Neuronal stem cell (in vitro differentiated cells): ENCODE measurements around the gene SMAD3.

Experiments
- DNase-seq: peaks from one replicate; pipeline ENCODE4 v3.0.0-alpha.2; 2013; ENCODE audit warnings: low spot score
- H2AFZ ChIP-seq: one replicate; pipeline ENCODE4 v1.6.1; 2013; ENCODE audit warnings: mild to moderate bottlenecking, low read length, inconsistent platforms
- H2AK5ac ChIP-seq: 2 replicates; pipeline ENCODE4 v1.6.1; 2013; ENCODE audit warnings: low read depth, mild to moderate bottlenecking, inconsistent platforms, low read length, moderate library complexity, mixed read lengths
- H2BK120ac ChIP-seq: 2 replicates; pipeline ENCODE4 v1.6.1; 2013; ENCODE audit warnings: low read depth, mild to moderate bottlenecking, inconsistent platforms, low read length, moderate library complexity, mixed read lengths
- H2BK12ac ChIP-seq: one replicate; pipeline ENCODE4 v1.6.1; 2013; ENCODE audit warnings: low read length, inconsistent platforms
- H2BK15ac ChIP-seq: 2 replicates; pipeline ENCODE4 v1.6.1; 2013; ENCODE audit warnings: mild to moderate bottlenecking, low read length, inconsistent platforms, mixed read lengths
- H2BK5ac ChIP-seq: one replicate; pipeline ENCODE4 v1.6.1; 2013; ENCODE audit warnings: inconsistent platforms, mild to moderate bottlenecking, low read length, moderate library complexity
- H3K14ac ChIP-seq: one replicate; pipeline ENCODE4 v1.6.1; 2013; ENCODE audit warnings: low read length, inconsistent platforms
- H3K18ac ChIP-seq: 2 replicates; pipeline ENCODE4 v1.6.1; 2013; ENCODE audit warnings: low read length, inconsistent platforms
- H3K23ac ChIP-seq: 2 replicates; pipeline ENCODE4 v1.6.1; 2013; ENCODE audit warnings: low read depth, mild to moderate bottlenecking, mixed read lengths, low read length, inconsistent platforms; ENCODE audit not compliant: poor library complexity
- H3K27ac ChIP-seq: replicated peaks from 3 replicates; pipeline ENCODE4 v1.5.1; 2013; ENCODE audit warnings: low read length, inconsistent platforms
- H3K27me3 ChIP-seq, 3 experiments: 2 replicates each; pipeline ENCODE4 v1.6.1; 2013; ENCODE audit warnings: low read length in 3 of 3, mild to moderate bottlenecking in 2 of 3, inconsistent platforms in 1 of 3, low read depth in 1 of 3, mixed read lengths in 1 of 3, moderate library complexity in 1 of 3; ENCODE audit not compliant: control insufficient read depth in 3 of 3, insufficient read depth in 3 of 3
- H3K36me3 ChIP-seq, 2 donors: replicated peaks in 1 of 2; 2 replicates each; pipeline ENCODE4 v1.6.1; 2013; ENCODE audit warnings: low read length in 2 of 2; ENCODE audit not compliant: control insufficient read depth in 2 of 2, insufficient read depth in 2 of 2
- H3K4ac ChIP-seq: 2 replicates; pipeline ENCODE4 v1.6.1; 2013; ENCODE audit warnings: inconsistent platforms, mild to moderate bottlenecking, low read length, moderate library complexity
- H3K4me1 ChIP-seq, 2 donors: 1 replicate in 1 of 2; 2 replicates in 1 of 2; pipeline ENCODE4 v1.6.1; 2013; ENCODE audit warnings: low read length in 2 of 2, low read depth in 1 of 2; ENCODE audit not compliant: control insufficient read depth in 2 of 2, insufficient read depth in 1 of 2
- H3K4me2 ChIP-seq: one replicate; pipeline ENCODE4 v1.6.1; 2013; ENCODE audit warnings: mild to moderate bottlenecking, low read length, inconsistent platforms; ENCODE audit not compliant: insufficient read depth, poor library complexity, severe bottlenecking
- H3K4me3 ChIP-seq, 2 donors: 2 replicates each; pipeline ENCODE4 v1.5.1; 2013; ENCODE audit warnings: low read length in 2 of 2, mild to moderate bottlenecking in 2 of 2, inconsistent platforms in 1 of 2, moderate library complexity in 1 of 2
- H3K79me1 ChIP-seq: one replicate; pipeline ENCODE4 v1.6.1; 2013; ENCODE audit warnings: low read depth, mild to moderate bottlenecking, inconsistent platforms, low read length, moderate library complexity
- H3K9ac ChIP-seq: one replicate; pipeline ENCODE4 v1.6.1; 2013; ENCODE audit warnings: mild to moderate bottlenecking, low read depth, low read length, inconsistent platforms; ENCODE audit not compliant: poor library complexity
- H3K9me3 ChIP-seq, 2 donors: replicated peaks in 1 of 2; 2 replicates each; pipeline versions ENCODE3 to v1.6.1; 2013; ENCODE audit warnings: low read length in 2 of 2, mild to moderate bottlenecking in 2 of 2, inconsistent platforms in 1 of 2, low read depth in 1 of 2, mixed read lengths in 1 of 2, moderate library complexity in 1 of 2; ENCODE audit not compliant: control insufficient read depth in 2 of 2, insufficient read depth in 1 of 2
- H4K8ac ChIP-seq: one replicate; pipeline ENCODE4 v1.6.1; 2013; ENCODE audit warnings: low read depth, mild to moderate bottlenecking, inconsistent platforms, low read length, moderate library complexity
- H4K91ac ChIP-seq: one replicate; pipeline ENCODE4 v1.6.1; 2013; ENCODE audit warnings: low read length, low read depth, mild to moderate bottlenecking, inconsistent platforms; ENCODE audit not compliant: poor library complexity
- WGBS, 2 donors: extraction: QIAGEN DNeasy Blood & Tissue Kit; methylation state at CpG; one replicate each; pipeline ENCODE4 v1.1.7; 2013; ENCODE audit warnings: missing lambda C conversion rate in 2 of 2, mixed read lengths in 1 of 2; ENCODE audit not compliant: insufficient read length in 2 of 2, insufficient replicate concordance in 1 of 2; ENCODE audit errors: extremely low coverage in 2 of 2; 5-methylcytosine and 5-hydroxymethylcytosine counted together

Gene SMAD3

DNA sequence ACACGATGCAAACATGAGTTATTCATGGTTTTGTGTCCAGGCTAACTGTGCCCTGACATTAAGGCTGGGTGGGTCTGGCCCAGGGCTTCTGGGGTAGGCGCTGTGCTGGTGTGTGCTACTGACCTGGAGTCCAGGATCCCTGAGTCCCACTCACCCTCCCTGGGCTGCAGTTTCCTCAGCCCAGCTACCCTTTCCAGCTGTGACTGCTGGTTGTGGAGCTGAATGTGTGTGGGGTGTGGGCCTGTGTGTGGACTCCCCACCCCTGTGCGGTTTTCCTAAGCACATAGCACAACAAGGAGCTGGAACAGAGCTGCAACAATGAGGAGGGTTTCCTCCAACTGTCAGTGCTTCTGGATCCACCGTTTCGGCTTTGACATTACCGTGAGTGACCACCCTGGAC lies 38.0 kb downstream of the SMAD3 start:
- H2BK120ac ChIP-seq, result no peak overlapping the region
- WGBS, 2 donors, result no CpG with 5 or more reads among the region's 6 CpGs
- H3K27ac ChIP-seq, result no peak overlapping the region
- no peak overlapping the region for H3K14ac ChIP-seq
- no peak overlapping the region for H3K23ac ChIP-seq
- H2BK15ac ChIP-seq, result no peak overlapping the region
- H2BK12ac ChIP-seq, result no peak overlapping the region
- no peak overlapping the region for H2AFZ ChIP-seq
- H3K36me3 ChIP-seq, result peaks cover 0 to 21% of the 10 kb centered on the region in 2 donors
- H3K9ac ChIP-seq, result no peak overlapping the region
- peaks cover 9% of the 10 kb centered on the region for H3K79me1 ChIP-seq
- H3K4me1 ChIP-seq, result peaks cover 23 to 29% of the 10 kb centered on the region in 2 donors
- H3K9me3 ChIP-seq, result no peaks in the 10 kb centered on the region
- H3K18ac ChIP-seq, result peak overlapping the region; percentile 6
- H3K4me3 ChIP-seq, result no peak overlapping the region
- no peak overlapping the region for H2AK5ac ChIP-seq
- H4K91ac ChIP-seq, result no peak overlapping the region
- H3K4me2 ChIP-seq, result no peak overlapping the region
- no peak overlapping the region for H4K8ac ChIP-seq
- H3K4ac ChIP-seq, result no peak overlapping the region
- DNase-seq, result no peak
- no peaks in the 10 kb centered on the region for H3K27me3 ChIP-seq
- H2BK5ac ChIP-seq, result no peak overlapping the region

DNA sequence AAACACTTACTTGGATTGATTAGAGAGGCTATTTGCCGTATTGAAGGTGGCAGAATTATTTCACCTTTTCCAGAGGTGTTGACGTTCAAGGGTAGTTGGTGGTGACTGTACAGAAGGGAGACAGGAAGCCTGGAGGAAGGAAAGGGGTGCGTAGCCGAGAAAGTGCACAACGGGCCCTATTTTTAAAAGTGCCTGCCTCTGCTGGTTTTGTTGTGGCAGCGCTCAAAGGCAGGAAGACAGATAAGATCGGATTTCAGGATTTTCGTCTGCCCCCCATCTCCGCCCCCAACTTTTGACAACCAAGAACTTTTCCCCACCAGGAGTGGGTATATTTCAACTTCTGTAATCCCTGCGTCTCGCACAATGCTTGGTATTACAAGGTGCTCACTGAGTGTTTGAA lies 38.5 kb downstream of the SMAD3 start:
- H2BK12ac ChIP-seq, result no peak overlapping the region
- H2BK120ac ChIP-seq, result no peak overlapping the region
- H3K27me3 ChIP-seq, result no peaks in the 10 kb centered on the region
- H3K9ac ChIP-seq, result no peak overlapping the region
- H2AK5ac ChIP-seq, result no peak overlapping the region
- no peak overlapping the region for H2BK15ac ChIP-seq
- no peak for DNase-seq
- no CpG with 5 or more reads among the region's 11 CpGs for WGBS, 2 donors
- no peak overlapping the region for H3K4ac ChIP-seq
- H3K27ac ChIP-seq, result no peak overlapping the region
- no peak overlapping the region for H2BK5ac ChIP-seq
- H2AFZ ChIP-seq, result no peak overlapping the region
- H3K4me1 ChIP-seq, result peaks cover 23 to 26% of the 10 kb centered on the region in 2 donors
- H3K4me3 ChIP-seq, result no peak overlapping the region
- no peak overlapping the region for H3K14ac ChIP-seq
- no peak overlapping the region for H3K4me2 ChIP-seq
- no peak overlapping the region for H3K23ac ChIP-seq
- no peak overlapping the region for H3K18ac ChIP-seq
- H3K79me1 ChIP-seq, result peaks cover 9% of the 10 kb centered on the region
- H4K91ac ChIP-seq, result no peak overlapping the region
- H3K9me3 ChIP-seq, result peaks cover 0 to 3% of the 10 kb centered on the region in 2 donors
- H4K8ac ChIP-seq, result no peak overlapping the region
- H3K36me3 ChIP-seq, result peaks cover 0 to 21% of the 10 kb centered on the region in 2 donors

DNA sequence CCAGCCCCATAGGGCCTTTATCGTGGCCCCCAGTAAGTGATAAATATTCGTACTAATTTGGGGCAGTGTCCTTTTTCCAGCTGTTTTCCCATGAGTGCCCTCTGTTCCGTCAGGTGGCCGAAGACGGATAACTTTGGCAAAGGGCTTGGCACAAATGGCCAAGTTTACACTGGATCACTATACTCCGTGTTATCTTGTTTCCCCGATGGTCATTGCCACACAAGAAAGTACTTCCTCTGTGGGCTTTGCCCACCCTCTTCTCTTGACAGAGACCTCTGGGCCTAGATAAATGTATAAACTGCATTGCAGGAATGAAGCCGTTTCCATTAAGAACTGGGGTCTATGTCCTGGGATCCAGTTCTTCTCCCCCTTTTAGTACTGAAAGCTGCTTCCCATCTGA lies 39.1 kb downstream of the SMAD3 start:
- H3K27me3 ChIP-seq, result no peaks in the 10 kb centered on the region
- peaks cover 23 to 27% of the 10 kb centered on the region in 2 donors for H3K4me1 ChIP-seq
- peaks cover 1 to 18% of the 10 kb centered on the region in 2 donors for H3K36me3 ChIP-seq
- H2BK15ac ChIP-seq, result no peak overlapping the region
- peaks cover 11% of the 10 kb centered on the region for H3K79me1 ChIP-seq
- H3K4me2 ChIP-seq, result no peak overlapping the region
- no peak overlapping the region for H3K27ac ChIP-seq
- H3K4ac ChIP-seq, result no peak overlapping the region
- H3K18ac ChIP-seq, result no peak overlapping the region
- H3K9me3 ChIP-seq, result peaks cover 0 to 3% of the 10 kb centered on the region in 2 donors
- no peak overlapping the region for H3K9ac ChIP-seq
- H3K23ac ChIP-seq, result no peak overlapping the region
- no peak overlapping the region for H4K8ac ChIP-seq
- H3K14ac ChIP-seq, result no peak overlapping the region
- no peak for DNase-seq
- H2AK5ac ChIP-seq, result no peak overlapping the region
- no peak overlapping the region for H2BK120ac ChIP-seq
- no peak overlapping the region for H2BK5ac ChIP-seq
- H2AFZ ChIP-seq, result no peak overlapping the region
- WGBS, 2 donors, result no CpG with 5 or more reads among the region's 8 CpGs
- H4K91ac ChIP-seq, result no peak overlapping the region
- H3K4me3 ChIP-seq, result no peak overlapping the region
- no peak overlapping the region for H2BK12ac ChIP-seq

- H3K4me3 ChIP-seq, result no peak overlapping the region
- H3K9me3 ChIP-seq, result peaks cover 0 to 7% of the 10 kb centered on the region in 2 donors
- H3K36me3 ChIP-seq, result peaks cover 1 to 18% of the 10 kb centered on the region in 2 donors
- H3K18ac ChIP-seq, result peak overlapping the region; percentile 54
- no peak overlapping the region for H2BK12ac ChIP-seq
- H2AFZ ChIP-seq, result no peak overlapping the region
- H3K4ac ChIP-seq, result no peak overlapping the region
- peaks cover 23 to 27% of the 10 kb centered on the region in 2 donors for H3K4me1 ChIP-seq
- H3K23ac ChIP-seq, result no peak overlapping the region
- no peak overlapping the region for H2BK15ac ChIP-seq
- H3K9ac ChIP-seq, result no peak overlapping the region
- H3K4me2 ChIP-seq, result no peak overlapping the region
- peaks cover 11% of the 10 kb centered on the region for H3K79me1 ChIP-seq
- no peaks in the 10 kb centered on the region for H3K27me3 ChIP-seq
- H4K8ac ChIP-seq, result no peak overlapping the region
- no peak overlapping the region for H3K14ac ChIP-seq
- WGBS, 2 donors, result no CpG with 5 or more reads among the region's 11 CpGs
- no peak overlapping the region for H4K91ac ChIP-seq
- no peak for DNase-seq
- H2BK5ac ChIP-seq, result no peak overlapping the region
- H2BK120ac ChIP-seq, result no peak overlapping the region
- H2AK5ac ChIP-seq, result no peak overlapping the region
- no peak overlapping the region for H3K27ac ChIP-seq
Measured at GRCh38 chr15:67105065-67105951, 39.9 kb downstream of the SMAD3 start.
